ENCODE results near the gene PTPN21.
A peak's percentile ranks its signal among the peaks of the same experiment; 100 is the strongest.

The PTPN21 gene

DNA sequence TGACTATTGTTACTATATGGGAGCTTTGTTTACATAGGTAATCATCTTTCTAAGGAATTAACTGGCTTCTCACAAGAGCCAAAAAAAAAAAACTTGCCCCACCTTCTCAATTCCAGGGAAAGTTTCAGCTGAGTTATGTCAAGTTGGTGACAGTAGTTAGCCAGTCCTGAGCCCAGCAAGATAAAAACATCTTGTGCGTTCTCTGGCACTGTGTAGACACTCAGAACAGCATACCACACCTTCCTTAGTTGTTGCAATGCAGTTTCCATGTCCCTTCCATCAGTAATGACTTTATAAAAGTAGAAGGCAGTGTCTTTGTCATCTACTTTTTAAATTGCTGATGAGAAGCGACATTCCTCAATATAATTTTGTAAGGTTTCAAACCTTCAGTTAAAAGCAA, 50.2 kb downstream of the PTPN21 start:
- DNase-seq (ENCODE audit: low read depth in 2 of 2) = no peak

DNA sequence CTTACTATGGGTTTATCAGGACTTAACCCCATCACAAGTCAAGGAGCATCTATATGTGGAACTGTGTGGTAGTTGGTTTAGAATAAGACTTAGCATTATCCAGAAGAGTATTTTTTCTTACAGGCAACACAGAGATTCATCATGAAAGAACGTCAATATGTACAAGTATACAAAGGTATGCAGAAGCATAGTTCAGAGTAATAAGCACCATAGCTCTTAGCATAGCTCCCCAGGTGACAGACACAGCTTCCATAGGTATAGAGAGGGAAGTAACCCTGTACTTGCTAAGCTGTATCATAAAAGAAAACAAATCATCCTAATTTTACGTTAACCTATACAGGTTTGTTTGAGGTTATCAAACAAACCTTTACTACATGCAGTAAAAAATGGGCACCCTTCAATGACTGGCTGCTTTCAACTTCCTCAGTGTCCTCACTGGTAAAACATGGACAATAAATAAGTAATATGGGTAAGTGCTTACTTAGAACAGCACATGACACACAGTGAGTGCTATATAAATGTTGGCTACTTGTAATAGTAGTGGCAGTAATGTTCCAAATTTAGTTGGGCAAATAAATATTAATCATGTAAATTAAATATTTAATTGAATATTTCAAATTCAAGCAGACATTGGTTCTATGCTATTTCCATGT, 50.9 kb downstream of the PTPN21 start:
- no peak for DNase-seq (ENCODE audit: low read depth in 2 of 2)

DNA sequence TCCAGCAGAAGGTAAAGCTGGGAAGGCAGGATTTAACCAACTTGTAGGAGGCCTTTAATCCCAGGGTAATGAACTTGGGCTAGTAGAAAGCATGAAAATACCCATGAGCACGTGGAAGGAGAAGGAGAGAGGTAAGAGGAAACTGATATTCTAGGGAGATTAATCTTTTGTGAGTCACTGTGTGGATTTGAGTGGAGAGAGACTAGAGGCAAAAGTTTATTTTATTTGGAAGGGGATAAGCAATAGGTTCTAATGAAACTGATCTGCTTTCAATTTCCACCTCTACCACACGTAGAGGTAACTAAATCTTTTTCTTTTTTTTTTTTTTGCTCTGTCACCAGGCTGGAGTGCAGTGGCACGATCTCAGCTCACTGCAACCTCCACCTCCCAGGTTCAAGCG, 52.1 kb downstream of the PTPN21 start:
- no peak for DNase-seq (ENCODE audit: low read depth in 2 of 2)

DNA sequence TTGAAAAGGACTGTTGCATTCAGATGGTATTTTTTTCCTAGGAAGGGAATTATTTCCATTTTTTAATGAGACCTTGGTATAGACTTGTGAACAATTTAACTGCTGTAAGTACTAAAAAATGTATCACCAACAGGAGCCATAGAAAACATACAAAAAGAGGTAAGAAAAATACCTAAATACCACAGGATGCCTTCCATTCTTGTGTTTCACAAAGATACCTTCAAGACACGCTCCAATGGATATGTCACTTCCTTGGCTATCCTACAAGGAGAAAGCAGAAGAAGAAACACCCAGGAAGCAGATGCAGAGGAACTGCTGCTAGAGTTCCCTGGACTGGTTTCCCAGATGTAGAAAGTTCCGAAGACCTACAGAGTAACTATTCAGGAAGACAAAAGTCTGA, 54.2 kb downstream of the PTPN21 start:
- DNase-seq (ENCODE audit: low read depth in 2 of 2) = no peak

DNA sequence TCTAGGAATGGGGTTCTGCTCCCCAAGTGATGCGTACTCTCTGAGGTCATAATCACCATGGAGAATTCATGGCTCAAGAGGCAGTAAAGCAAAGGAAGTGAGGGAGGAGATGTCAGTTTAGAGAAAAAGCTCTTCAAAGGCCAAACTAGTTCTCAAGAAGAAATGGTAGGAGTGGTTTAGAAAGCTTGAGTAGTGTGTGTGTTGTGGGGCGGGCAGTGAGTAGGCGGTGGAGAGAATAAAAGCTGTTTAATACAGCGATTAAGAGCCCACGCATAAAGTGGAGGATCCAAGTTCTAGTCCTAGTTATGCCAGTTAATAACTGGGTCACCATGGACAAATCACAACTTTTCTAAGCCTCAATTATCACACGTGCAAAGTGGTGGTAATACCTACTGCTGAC, 55.6 kb downstream of the PTPN21 start:
- no peak for DNase-seq (ENCODE audit: low read depth in 2 of 2)

DNA sequence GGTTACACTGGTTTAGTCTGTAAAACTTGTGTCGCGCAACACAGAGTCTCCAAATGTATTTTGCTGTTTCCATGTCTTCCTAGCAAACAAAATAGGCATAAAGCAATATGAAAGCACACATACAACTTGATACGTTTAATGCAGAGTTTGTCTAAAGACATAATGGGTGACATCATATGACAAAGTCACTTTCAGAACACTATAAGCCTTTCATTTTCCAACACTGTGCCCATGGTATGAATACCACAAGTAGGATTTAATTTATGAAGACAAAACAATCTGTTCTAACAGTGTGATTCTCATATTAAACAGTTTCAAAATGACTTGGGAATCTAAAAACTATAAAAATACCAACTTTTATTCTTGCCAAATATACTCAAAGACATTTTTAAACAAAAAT, 58.4 kb downstream of the PTPN21 start:
- DNase-seq (ENCODE audit: low read depth in 2 of 2) = no peak

DNA sequence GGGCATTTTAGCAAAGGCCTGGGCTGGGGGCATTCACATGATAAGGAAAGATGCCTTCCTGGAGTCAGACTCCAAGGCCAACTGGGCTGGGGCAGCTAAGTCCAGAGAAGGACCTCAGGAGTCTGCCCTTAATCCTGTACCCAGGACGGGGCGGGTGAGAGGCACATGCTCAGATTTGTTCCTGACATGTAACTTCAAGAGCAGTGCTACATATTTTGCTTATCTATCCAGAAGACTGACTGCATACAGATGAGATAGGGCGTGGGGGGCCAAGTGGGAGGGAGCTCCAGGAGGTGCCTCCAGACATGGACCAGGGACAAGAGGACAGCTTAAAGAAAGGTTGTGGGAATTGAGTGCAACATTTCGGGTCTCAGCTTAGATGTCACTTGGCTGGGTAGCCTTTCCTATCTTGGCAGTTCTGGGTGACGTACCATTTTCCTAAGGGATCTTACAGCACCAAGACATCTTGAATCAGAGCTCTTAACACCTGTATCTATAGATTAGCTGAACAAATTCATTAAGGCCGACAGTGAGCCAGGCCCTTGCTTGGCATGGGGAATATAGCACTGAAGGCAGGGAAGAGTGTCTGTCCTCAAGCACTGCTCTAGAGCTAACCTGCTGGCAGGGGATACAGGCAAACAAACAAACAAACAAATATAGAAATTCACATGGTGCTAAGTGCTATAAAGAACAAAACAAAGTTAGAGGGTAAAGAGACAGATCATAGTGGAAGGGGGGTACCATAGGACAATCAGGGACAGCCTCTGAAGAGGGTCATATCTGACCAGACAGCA, 61.2 kb downstream of the PTPN21 start:
- DNase-seq (ENCODE audit: low read depth in 2 of 2) = no peak

DNA sequence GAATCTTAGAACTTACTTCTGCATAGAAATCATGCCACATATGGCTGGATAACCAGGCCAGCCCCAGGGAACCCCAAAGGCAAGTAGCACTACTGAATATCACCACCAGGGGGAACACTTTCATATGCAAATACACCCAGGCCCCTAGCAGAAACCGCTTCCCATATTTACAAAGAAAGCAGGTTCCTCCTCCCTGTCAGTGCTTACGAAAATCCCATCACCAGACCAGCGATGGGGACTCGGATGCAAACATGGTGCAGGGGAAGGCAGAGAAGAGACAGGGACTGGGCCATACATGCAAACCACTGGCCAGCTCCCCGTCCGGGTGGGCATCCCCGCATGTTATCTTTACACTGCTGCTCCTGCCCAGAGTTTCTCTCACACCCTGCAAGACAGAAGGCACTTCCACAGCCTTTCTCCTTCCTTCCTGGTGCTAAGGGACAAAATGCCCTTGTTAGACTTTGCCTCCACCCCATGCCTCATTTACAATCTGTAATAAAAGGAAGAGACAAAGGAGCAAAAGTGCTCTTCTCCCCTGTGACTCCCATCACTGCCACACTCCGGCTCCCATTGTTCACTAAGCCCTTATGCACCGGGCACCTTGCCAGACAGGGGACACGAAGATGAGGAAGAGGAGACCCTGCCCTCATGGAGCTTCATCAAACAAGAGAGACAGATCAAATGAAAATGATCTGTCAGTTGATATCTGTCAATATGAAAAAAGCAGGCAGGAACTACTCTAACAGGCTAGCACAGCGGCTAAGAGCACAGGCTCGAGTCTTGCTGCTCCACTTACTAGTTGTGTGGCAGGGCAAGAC, 62.3 kb downstream of the PTPN21 start:
- DNase-seq (ENCODE audit: low read depth in 2 of 2) = peak in 1 of 2 experiments; percentile 55

DNA sequence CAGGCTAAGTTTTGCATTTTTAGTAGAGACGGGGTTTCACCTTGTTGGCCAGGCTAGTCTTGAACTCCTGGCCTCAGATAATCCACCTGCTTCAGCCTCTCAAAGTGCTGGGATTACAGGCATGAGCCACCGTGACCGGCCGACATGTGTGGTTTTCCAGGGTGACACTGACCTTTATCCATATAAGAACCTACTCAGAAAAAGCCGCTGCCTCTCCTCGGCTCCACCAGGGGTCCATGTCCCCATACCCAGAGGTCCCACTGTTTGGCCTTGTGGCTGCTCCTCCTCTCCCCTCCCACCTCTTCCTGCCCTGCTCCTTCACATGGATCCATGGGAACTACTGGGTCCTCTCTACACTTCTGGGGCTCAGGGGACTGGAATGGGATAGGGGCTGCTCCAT, 64.6 kb downstream of the PTPN21 start:
- DNase-seq (ENCODE audit: low read depth in 2 of 2) = no peak

DNA sequence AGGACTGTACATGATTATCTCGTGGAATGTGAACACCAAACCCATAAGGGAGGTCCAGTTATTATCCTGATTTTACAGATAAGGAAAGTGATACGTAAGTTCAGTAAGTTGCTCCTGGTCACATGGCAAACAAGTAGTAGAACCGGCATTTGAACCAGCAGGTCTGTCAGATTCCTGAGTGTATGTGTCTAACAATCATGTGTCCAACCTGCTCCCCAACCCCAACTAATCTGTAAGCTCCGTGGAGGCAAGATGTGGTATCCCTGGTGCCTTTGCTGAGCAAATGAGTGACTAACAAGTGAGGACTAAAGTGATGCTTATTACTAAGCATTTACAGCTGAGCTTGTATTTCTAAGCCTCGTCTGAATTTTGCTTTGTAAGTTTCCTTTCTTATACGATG, 65.9 kb downstream of the PTPN21 start:
- DNase-seq (ENCODE audit: low read depth in 2 of 2) = no peak

DNA sequence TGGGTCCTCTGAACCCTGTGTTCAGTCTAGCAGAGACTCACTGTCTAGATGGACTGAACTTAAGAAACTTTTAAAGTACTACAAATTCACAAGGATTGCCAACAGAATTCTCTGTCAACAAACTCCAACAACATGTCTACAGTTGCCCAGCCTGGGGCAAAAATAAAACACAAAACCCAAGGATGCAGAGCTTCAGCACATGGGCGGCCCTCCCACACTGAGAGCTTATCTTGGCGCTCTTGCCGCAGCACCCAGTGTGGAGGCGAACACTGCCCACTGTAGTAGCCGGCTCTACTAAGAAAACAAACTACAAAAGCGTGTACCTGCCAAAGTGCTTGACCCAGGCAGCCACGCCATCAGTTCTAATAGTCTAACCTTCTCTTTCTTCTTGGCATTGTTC, 66.7 kb downstream of the PTPN21 start:
- DNase-seq (ENCODE audit: low read depth in 2 of 2) = no peak

DNA sequence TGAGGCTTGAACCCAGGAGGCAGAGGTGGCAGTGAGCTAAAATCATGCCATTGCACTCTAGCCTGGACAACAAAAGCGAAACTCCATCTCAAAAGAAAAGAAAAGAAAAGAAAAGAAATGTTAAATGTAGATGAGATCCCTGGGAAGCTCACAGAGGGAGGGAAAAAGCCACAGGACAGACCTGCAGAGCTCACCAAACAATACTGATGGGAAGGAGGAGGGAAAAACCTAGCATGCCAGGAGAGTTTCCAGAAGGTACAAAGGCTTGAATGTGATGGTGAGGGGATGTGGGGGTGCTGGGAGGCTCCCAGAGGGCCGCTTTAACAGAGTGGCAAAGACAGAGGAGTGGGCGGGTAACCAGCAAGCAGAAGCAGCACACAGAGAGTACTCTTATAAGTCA, 72.3 kb downstream of the PTPN21 start:
- DNase-seq (ENCODE audit: low read depth in 2 of 2) = no peak

DNA sequence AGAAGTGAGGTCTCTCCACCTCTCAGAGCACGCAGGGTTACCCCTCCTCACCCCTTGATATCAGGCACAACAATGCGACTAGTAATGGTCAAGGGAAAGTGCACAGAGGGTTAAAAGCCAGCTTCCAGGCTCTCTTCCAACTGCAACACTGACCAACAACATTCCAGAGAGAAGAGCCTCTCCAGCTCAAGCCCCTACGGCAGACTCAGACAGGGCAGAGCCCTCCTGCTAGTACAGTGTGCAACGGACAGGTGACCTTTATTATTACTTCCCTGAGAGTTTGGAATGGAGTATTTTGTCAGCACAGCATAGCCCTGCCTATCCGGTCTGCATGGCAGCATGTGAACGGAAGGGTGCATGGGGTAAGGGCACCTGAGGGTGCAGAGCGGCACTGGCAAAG, 73.0 kb downstream of the PTPN21 start:
- no peak for DNase-seq (ENCODE audit: low read depth in 2 of 2)

DNA sequence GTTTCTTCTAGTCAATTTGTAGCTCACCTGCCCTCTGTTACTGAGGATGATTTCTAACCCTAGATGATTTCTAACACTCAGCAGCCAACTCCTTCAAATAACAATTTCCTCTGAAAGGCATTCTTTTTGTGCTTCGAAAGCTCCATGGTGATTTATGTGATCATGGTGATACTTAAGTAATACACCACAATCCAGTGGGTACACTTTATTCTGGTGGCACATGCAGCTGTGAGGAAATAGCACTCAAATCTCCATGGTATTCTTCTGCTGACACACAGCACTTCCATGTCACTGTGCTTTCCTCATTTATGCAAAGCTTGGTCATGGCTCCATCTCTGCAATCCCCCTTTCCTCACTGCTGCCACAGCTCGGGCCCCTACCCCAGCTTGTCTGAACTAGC, 73.7 kb downstream of the PTPN21 start:
- no peak for DNase-seq (ENCODE audit: low read depth in 2 of 2)

DNA sequence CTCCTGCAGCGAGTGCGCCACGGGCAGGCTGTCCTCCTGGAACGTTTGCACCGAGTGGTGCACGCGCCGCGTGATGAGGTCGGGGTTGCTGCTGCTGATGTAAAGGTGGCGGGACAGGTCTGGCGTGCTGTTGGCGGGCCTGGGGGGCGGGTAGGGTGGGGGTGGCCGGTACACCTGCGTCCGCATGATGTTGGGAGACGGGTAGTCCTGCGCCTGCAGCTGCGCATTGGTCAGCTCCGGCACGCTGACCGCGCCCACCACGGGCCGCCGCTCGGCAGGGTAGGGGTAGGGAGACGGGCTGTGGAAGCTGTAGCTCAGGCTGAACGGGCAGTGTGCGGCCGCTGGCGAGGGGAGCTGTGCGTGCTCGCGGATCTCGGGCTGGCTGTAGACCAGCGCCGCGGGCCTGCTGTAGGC, 75.2 kb downstream of the PTPN21 start:
- no peak for DNase-seq (ENCODE audit: low read depth in 2 of 2)

DNA sequence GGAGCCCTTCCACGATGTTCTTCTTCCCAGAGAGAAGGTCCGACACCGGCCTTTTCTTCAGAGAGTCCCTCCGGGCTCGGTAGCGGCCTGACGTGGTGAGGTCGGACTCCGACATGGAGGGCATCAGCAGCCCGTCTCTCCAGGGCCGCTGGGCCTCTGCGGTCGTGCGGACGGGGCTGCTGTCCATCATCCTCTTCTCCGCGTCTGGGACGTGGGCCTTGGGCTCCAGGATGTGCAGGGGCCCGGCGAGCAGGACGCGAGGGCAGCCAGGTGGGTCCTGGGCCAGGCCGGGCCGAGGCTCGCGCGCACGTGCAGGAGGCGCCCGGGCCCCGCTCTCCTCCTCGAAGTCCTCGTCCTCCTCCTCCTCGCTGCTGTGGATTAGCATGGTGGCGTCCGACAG, 75.9 kb downstream of the PTPN21 start:
- DNase-seq (ENCODE audit: low read depth in 2 of 2) = no peak

DNA sequence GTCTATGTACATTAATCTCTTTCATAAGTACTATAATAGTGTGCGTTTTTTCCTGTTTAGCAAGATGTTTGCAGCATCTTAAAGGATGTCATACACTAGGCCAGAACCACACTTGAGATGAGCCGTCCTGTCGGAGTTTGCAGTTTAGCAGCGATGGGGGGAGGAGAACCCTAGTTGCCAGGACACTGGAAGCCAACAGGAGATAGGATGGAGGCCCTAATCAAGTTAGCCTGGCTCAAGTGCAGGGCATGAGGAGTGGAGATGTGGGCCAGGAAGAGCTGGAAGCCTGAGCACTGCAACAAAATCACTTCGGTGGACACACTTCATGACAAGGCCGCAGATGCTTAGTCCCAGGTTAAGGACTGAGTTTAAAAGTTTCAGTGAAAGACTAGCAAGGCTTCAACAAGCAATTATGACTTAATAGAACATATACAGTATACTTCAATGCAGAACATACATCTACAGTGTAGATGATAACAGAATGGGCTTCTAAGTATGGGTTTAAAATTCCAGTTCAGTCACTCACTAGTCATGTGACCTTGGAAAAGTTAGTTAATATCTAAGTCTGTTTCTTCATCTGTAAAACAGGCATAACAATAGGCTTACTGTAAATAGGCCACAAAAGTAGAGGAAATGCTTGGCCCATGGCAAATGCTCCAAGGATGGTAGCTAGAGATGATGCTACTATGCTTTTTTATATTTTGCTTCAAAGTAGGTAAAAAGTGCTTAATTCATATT, 77.1 kb downstream of the PTPN21 start:
- DNase-seq (ENCODE audit: low read depth in 2 of 2) = no peak

DNA sequence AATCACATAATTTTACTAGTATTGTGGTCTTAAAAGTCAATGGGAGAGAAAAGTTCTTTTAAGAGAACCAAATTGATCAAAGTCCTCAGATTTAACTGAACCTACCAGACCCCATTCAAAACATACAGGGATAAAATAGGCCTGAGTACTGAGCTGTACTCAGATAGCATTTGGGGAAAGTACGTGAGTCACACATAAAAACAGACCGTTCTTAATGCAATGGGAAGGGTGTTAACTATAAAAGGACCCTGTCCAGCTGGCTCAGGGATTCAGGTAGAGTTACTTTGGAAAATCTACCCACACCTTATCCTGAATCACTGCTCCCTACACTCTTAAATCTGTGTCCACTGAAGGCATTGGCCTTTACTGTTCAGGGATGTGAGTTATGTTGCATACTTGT, 78.0 kb downstream of the PTPN21 start:
- no peak for DNase-seq (ENCODE audit: low read depth in 2 of 2)

DNA sequence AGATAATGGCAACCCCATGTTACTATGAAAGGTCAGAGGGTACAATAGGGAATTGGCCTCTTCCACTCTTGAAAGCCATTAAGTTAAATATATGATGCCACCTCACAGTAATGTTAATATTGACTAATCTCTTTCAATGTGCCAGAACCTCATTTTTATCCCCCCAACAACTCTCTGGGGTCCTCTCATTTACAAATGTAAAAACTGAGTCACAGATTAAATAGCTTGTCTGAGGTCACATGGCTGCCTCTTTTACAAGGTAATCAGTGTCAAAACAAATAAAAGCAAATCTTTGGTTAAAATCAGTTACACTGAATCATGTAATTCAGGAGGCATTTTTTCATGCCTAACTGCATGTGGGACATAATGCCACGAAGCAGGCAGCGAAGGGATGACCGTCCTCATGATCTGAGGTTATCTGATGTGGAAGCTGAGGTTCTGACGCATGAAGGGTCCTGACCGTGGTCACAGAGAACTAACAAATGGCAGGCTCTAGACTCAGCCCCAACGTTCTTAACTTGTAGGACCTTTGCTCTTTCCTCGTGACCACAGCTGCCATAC, 78.5 kb downstream of the PTPN21 start:
- DNase-seq (ENCODE audit: low read depth in 2 of 2) = no peak

DNA sequence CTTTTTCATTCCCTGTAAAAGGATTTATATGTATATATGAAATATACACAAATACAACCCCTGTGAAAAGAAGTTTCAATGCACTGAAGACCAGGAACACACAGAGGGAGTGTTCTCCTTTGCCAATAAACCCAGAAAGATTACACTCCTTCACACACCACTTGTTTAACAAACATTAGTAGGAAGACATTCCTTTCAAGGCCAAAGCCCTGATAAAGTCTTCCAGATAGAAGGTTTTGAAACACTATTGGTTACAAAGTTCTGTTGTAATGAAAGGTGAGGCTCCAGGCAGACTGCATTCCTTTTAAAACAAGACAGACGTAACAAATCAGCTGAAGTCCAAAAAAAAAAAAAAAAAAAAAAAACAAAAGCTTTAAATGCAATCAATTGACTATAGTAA, 81.0 kb downstream of the PTPN21 start:
- no peak for DNase-seq (ENCODE audit: low read depth in 2 of 2)

DNA sequence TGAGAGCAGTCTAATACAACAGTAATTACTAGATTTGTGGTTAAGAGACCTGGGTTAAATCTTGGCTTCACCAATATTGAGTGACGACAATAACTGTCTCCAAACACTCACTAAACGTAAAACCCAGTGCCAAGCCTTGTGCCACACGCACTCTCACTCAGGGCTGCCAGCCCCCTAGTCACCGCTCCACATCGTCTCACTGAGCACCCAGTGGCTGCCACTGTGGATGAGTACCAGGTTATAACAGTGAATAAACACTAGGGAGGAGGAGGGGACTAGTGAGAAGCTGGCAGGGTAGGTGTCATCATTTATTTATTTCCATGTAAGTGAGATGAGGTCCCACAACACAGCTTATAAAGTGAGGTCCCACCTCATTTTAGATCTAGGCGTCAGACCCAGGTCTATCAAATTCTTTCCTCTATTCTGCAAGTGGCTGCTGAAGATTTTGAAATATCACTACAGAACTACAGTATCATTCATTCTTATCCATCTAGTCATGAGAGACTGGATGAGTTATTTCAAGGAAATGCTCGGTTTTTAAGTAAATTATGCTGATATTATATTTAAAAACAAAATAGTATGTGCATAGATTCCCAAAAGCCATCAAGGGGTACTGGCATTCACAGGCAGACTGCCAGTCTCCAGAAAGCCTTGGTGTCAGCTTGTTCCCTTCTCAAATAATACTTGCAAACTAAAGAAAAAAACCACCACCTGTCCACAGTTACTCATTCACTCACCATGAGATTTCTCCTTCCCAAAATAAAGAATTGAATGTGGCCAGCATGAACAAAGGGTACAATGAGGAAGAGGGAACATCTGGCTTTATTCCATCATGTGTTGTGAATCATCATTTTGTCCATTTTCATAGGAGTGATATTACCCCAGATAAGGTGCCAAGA, 84.0 kb downstream of the PTPN21 start:
- no peak for DNase-seq (ENCODE audit: low read depth in 2 of 2)

All from stimulated activated CD4-positive, alpha-beta T cell treated with anti-CD3 and anti-CD28 coated beads, Interleukin-12 subunit alpha, Interleukin-12 subunit beta, amount 100 ng/mL, for 24 hours (primary cell).